OCI-LY1 (cell line): ENCODE measurements around the gene REC8.
A peak's percentile ranks its signal among the peaks of the same experiment; 100 is the strongest.

ENCODE experiments used
- H2AFZ ChIP-seq: fragments of 200-600 bp; sonication (generic), shearing (Covaris generic); 2 replicates; pipeline ENCODE4 v1.6.0; 2014; ENCODE audit warnings: antibody characterized with exemption, mild to moderate bottlenecking, low read length
- H3F3A ChIP-seq: fragments of 200-600 bp; sonication (generic), shearing (Covaris generic); 2 replicates; pipeline ENCODE4 v1.6.0; 2014; ENCODE audit warnings: mild to moderate bottlenecking, antibody characterized with exemption, low read length, moderate library complexity; ENCODE audit not compliant: insufficient read depth
- H3K27ac ChIP-seq: fragments of 200-600 bp; sonication (generic); 2 replicates; pipeline ENCODE4 v1.5.1; 2014; ENCODE audit warnings: low read length, mixed run types, mild to moderate bottlenecking, low read depth; ENCODE audit not compliant: poor library complexity, severe bottlenecking
- H3K27me3 ChIP-seq: fragments of 200-600 bp; sonication (generic); 2 replicates; pipeline ENCODE4 v1.6.0; 2014; ENCODE audit warnings: antibody characterized with exemption, mild to moderate bottlenecking, low read length, moderate library complexity; ENCODE audit not compliant: insufficient read depth
- H3K36me3 ChIP-seq: fragments of 200-600 bp; sonication (generic); 2 replicates; pipeline ENCODE4 v1.6.1; 2014; ENCODE audit warnings: mild to moderate bottlenecking, antibody characterized with exemption, low read length, moderate library complexity, mixed read lengths; ENCODE audit not compliant: insufficient read depth
- H3K4me1 ChIP-seq: fragments of 200-600 bp; sonication (generic); 2 replicates; pipeline ENCODE4 v1.5.1; 2014; ENCODE audit warnings: mild to moderate bottlenecking, low read length, moderate library complexity; ENCODE audit not compliant: insufficient read depth, severe bottlenecking
- H3K4me2 ChIP-seq: fragments of 200-600 bp; sonication (generic), shearing (Covaris generic); 2 replicates; pipeline ENCODE4 v1.6.1; 2014; ENCODE audit warnings: low read length
- H3K4me3 ChIP-seq: fragments of 200-600 bp; sonication (generic); 2 replicates; pipeline ENCODE4 v1.5.1; 2014; ENCODE audit warnings: low read length, low read depth, mild to moderate bottlenecking, mixed read lengths; ENCODE audit not compliant: poor library complexity, severe bottlenecking
- H3K79me2 ChIP-seq: fragments of 200-600 bp; shearing (Covaris generic); 2 replicates; pipeline ENCODE4 v1.6.1; 2016; ENCODE audit warnings: mixed run types, low read length, mixed read lengths; ENCODE audit not compliant: insufficient read depth
- H3K9ac ChIP-seq: fragments of 200-600 bp; sonication (generic), shearing (Covaris generic); 2 replicates; pipeline ENCODE4 v1.6.1; 2014; ENCODE audit warnings: mild to moderate bottlenecking, low read length, mixed read lengths
- H3K9me2 ChIP-seq: fragments of 200-600 bp; sonication (generic), shearing (Covaris generic); 2 replicates; pipeline ENCODE4 v1.6.1; 2014; ENCODE audit warnings: low read depth, mild to moderate bottlenecking, low read length, mixed read lengths
- H3K9me3 ChIP-seq: fragments of 200-600 bp; shearing (Covaris generic); 2 replicates; pipeline ENCODE4 v1.6.1; 2014; ENCODE audit warnings: low read length, mixed read lengths
- H4K20me1 ChIP-seq: fragments of 200-600 bp; sonication (generic), shearing (Covaris generic); 2 replicates; pipeline ENCODE4 v1.6.0; 2016; ENCODE audit warnings: mild to moderate bottlenecking, low read length; ENCODE audit not compliant: insufficient read depth
- CTCF ChIP-seq: fragments of 200-600 bp; sonication (generic), shearing (Covaris generic); IDR thresholded peaks from 2 replicates; pipeline ENCODE4 v1.5.1; 2017; ENCODE audit warnings: mild to moderate bottlenecking, antibody characterized with exemption, low read length, moderate library complexity, mixed read lengths
- EZH2 ChIP-seq: fragments of 200-600 bp; sonication (generic), shearing (Covaris generic); IDR thresholded peaks from 2 replicates; pipeline ENCODE4 v1.8.0; 2017; ENCODE audit warnings: borderline replicate concordance, mixed run types, mild to moderate bottlenecking, antibody characterized with exemption, low read length, moderate library complexity, mixed read lengths

REC8 gene

GRCh38 chr14:24160499-24160849 lies 11.4 kb upstream of the REC8 start:
- no peaks in the 10 kb centered on the region for H3K9me2 ChIP-seq
- H3K27me3 ChIP-seq, result no peaks in the 10 kb centered on the region
- no peaks in the 10 kb centered on the region for H4K20me1 ChIP-seq
- no peak overlapping the region for H3K4me3 ChIP-seq
- H3K79me2 ChIP-seq, result no peaks in the 10 kb centered on the region
- no peak overlapping the region; the same call in 1 of the 2 replicates for H3K9ac ChIP-seq
- no peak for TF ChIP-seq CTCF
- no peak for TF ChIP-seq EZH2
- H3K27ac ChIP-seq, result peak overlapping the region; percentile 29
- no peaks in the 10 kb centered on the region for H3K9me3 ChIP-seq
- H3K36me3 ChIP-seq, result peaks cover 67% of the 10 kb centered on the region
- H3K4me2 ChIP-seq, result no peak overlapping the region
- no peak overlapping the region for H2AFZ ChIP-seq
- H3K4me1 ChIP-seq, result peaks cover 17% of the 10 kb centered on the region
- no peaks in the 10 kb centered on the region for H3F3A ChIP-seq

GRCh38 chr14:24160850-24161804 lies 10.8 kb upstream of the REC8 start, which contains the start of gene IRF9:
IRF9 (plus strand) TSS chr14:24161265; CDS start chr14:24162145, 880 bp downstream.
- Histone ChIP-seq H3K27ac (peak within 1 kb of the TSS; percentile 70), H3K9me3 (no peaks in the 10 kb centered on the region), H3K36me3 (peaks cover 67% of the 10 kb centered on the region), H3F3A (no peaks in the 10 kb centered on the region), H3K9ac (peak within 1 kb of the TSS; percentile 76), H3K4me1 (peaks cover 17% of the 10 kb centered on the region), H3K79me2 (no peaks in the 10 kb centered on the region), H4K20me1 (no peaks in the 10 kb centered on the region), H3K4me3 (peak within 1 kb of the TSS; percentile 65), H3K4me2 (peak within 1 kb of the TSS; percentile 81), H3K9me2 (no peaks in the 10 kb centered on the region), H3K27me3 (no peaks in the 10 kb centered on the region), H2AFZ (no peak within 1 kb of the TSS)
- TF ChIP-seq CTCF, result peak; percentile 94
- TF ChIP-seq EZH2, result no peak

- Histone ChIP-seq H2AFZ (no peak overlapping the region), H3K79me2 (no peaks in the 10 kb centered on the region), H3K4me3 (peak overlapping the region; percentile 65), H3K27ac (peak overlapping the region; percentile 70), H3K4me2 (peak overlapping the region; percentile 81), H3K27me3 (no peaks in the 10 kb centered on the region), H3K9me2 (no peaks in the 10 kb centered on the region), H3K4me1 (peaks cover 17% of the 10 kb centered on the region), H4K20me1 (no peaks in the 10 kb centered on the region), H3K9ac (peak overlapping the region; percentile 76), H3K36me3 (peaks cover 68% of the 10 kb centered on the region), H3F3A (no peaks in the 10 kb centered on the region), H3K9me3 (no peaks in the 10 kb centered on the region)
- no peak for TF ChIP-seq EZH2
- no peak for TF ChIP-seq CTCF
Observed at GRCh38 chr14:24162093-24162492, 9.8 kb upstream of the REC8 start.
